IPS-NIHi11 (cell line): ENCODE results near the gene HBG1.
"Not testable (repeated sequence)": the region's sequence is repeated elsewhere in the genome, so short reads cannot be mapped to it uniquely, and the experiment has no call there.

Experiments used
- DNase-seq: peaks from one replicate; pipeline ENCODE4 v3.0.0; 2012; ENCODE audit warnings: mixed read lengths, low spot score

HBG1 gene

GRCh38 chr11:5277807-5278382, 28.2 kb upstream of the HBG1 start:
- DNase-seq: no peak

DNA sequence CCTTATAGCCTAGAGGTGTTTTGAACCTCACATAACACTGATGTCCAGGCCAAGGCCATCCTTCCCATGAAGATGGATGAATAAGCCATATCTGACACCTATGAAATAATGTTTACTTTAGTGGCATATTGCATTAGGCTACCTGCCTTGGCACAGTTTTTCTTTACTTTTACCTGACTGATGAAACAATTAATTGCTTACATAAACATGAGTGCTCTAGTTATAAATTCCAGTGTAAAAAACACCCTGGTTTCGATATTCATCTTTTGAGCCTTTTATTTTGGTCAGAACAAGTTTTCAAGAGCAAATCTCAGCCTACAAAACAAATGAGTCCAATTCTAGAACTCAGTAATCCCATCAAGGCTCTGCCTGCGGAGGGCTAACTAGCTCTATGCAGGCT, 27.0 kb upstream of the HBG1 start:
- no peak for DNase-seq

GRCh38 chr11:5275369-5276110, 25.9 kb upstream of the HBG1 start:
- DNase-seq: no peak

DNA sequence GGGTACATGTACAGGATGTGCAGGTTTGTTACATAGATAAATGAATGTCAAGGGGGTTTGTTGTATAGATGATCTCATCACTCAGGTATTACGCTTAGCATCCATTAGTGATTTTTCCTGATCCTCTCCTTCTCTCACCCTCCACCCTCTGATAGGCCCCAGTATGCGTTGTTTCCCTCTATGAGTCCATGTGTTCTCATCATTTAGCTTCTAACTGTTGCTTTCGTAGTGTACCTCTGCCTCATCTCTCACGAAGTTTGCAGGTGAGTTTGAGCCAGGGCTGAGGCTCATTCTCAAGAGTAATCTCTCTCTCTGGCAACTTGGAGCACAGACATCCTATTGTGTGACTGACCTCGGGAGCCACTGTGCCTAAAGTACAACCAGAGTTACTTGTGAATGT, 24.7 kb upstream of the HBG1 start:
- DNase-seq: no peak

GRCh38 chr11:5272395-5273017, 22.8 kb upstream of the HBG1 start:
- no peak for DNase-seq

- no peak for DNase-seq
Measured at GRCh38 chr11:5269715-5270147, 20.1 kb upstream of the HBG1 start, which contains the start of gene HBE1. Gene HBE1, minus strand, starts transcription at chr11:5269945. Its CDS starts 55 bp downstream, at chr11:5269890.

DNA sequence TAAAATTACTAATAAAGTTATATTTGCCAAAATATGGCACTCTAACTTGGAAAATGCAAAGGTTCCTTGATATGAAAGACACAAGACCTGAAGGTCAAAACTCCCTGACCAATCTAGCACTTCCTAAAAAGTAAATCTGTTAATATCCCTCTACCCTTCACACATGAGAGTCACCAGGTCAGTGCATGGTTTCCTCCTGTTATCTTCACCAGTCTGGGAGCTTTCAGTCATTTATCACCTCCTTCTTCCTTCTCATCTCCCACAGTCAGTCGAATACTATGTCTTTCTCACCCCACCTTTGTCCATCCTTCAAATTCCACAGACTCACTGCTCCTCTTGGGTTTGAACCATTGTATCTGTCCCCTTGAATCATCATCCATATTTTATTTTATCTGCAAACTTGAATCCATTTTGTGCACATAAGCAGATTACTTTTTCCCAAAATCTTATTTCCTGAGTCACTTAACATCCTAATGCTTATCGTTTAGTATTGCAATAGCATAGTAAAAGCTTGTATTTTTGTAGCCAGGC, 17.4 kb upstream of the HBG1 start:
- DNase-seq: no peak

DNA sequence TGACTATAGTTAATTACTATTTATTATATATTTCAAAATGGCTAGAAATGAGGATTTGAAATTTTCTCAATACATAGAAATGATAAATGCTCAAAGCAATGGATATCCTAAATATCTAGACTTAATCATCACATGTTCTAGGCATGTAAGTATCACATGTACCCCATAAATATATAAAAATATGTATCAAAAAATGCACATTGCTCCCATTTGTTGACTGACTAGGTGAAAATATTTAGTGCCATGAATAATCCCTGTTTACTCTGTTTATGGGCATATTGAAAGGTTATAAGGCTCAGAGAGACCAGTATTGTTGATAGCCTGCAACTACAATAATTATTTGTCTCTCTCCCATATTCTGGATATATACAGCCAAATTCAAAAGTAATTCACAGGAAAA, 17.0 kb upstream of the HBG1 start:
- no peak for DNase-seq

GRCh38 chr11:5265832-5266231, 16.2 kb upstream of the HBG1 start:
- no peak for DNase-seq

GRCh38 chr11:5258543-5259262, 9.0 kb upstream of the HBG1 start:
- DNase-seq: peak; percentile 11

DNA sequence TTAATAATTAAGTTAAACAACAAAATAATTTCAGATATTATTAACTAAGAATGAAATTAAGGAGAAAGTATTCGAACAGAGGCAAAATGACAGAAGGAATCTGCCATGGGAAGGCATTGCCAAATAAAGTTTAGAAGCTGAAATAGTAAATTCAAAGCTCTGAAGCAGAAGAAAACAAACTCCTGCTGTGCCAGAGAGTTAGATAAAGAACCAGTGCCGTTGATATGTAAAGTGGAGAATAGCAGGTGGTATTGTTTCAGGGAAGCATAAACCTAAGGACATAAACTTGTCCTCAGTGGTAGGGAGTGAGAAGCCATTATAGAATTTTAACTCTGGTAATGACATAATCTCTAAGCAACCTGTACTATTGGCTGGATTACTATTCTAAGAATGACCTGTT, 7.6 kb upstream of the HBG1 start:
- DNase-seq: peak; percentile 36

- DNase-seq: not testable (repeated sequence)
Measured at GRCh38 chr11:5254646-5255413, 5.2 kb upstream of the HBG1 start, which contains the start of gene HBG2. Gene HBG2, minus strand, starts transcription at chr11:5254781. Its CDS starts 53 bp downstream, at chr11:5254728.

DNA sequence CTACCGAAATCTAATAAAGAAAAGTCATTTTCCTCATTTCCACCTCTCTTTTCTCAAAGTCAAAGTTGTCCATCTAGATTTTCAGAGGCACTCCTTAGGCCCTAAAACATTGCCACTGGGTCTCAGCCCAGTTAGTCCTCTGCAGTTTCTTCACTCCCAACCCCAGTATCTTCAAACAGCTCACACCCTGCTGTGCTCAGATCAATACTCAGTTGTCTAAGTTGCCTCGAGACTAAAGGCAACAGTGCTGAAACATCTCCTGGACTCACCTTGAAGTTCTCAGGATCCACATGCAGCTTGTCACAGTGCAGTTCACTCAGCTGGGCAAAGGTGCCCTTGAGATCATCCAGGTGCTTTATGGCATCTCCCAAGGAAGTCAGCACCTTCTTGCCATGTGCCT, 4.4 kb upstream of the HBG1 start:
- DNase-seq: not testable (repeated sequence)

GRCh38 chr11:5253440-5253839, 3.8 kb upstream of the HBG1 start:
- DNase-seq: not testable (repeated sequence)

- DNase-seq: no peak
Measured at GRCh38 chr11:5252919-5253265, 3.2 kb upstream of the HBG1 start.

GRCh38 chr11:5252192-5252918, 2.7 kb upstream of the HBG1 start:
- DNase-seq: no peak

- DNase-seq: no peak
Measured at GRCh38 chr11:5251746-5252145, 2.1 kb upstream of the HBG1 start.

DNA sequence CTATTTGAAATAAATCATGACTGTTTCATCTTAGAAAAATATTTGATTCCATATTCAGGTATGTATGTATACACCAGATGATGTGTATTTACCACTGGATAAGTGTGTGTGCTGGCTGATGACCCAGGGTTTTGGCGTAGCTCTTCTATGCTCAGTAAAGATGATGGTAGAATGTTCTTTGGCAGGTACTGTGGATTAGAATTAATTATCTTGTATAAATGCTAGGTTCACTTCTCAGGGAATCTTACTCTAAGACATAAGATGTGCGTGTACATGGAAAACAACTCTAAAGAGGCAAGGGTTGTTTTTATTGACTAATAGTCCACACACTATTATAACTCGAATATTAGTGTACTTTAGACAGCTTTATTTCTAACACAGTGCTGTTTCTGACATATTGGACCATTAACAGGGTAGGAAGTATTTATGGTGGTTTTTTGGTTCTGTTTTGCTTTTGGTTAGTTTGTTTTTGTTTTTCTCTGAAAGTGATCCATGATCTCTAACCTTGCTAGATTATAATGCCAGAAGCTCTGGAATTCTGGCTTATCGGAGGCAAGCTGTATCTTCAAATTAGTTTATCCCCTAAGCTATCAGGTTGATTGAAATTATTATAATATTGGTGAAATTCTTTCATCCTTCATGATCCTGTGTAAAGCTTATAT, 1.0 kb upstream of the HBG1 start:
- DNase-seq: no peak

GRCh38 chr11:5248498-5248897, 1.2 kb downstream of the HBG1 start:
- not testable (repeated sequence) for DNase-seq

GRCh38 chr11:5247472-5248192, 2.0 kb downstream of the HBG1 start:
- DNase-seq: no peak
